ENCODE data around the gene RHBDF2.

Gene RHBDF2

GRCh38 chr17:76432712-76433336 is 68.4 kb downstream of the RHBDF2 start:
- peak; percentile 45 for DNase-seq

GRCh38 chr17:76432004-76432403 is 69.2 kb downstream of the RHBDF2 start:
- DNase-seq = no peak

- no peak for DNase-seq
These were observed 69.7 kb downstream of the RHBDF2 start for GRCh38 chr17:76431509-76431908.

GRCh38 chr17:76428511-76428910 is 72.7 kb downstream of the RHBDF2 start:
- DNase-seq = no peak

GRCh38 chr17:76427501-76428231 is 73.6 kb downstream of the RHBDF2 start:
- DNase-seq = no peak

- no peak for DNase-seq
These were observed 74.4 kb downstream of the RHBDF2 start for GRCh38 chr17:76426853-76427252.

GRCh38 chr17:76422860-76423259 is 78.4 kb downstream of the RHBDF2 start:
- no peak for DNase-seq

GRCh38 chr17:76422406-76422805 is 78.8 kb downstream of the RHBDF2 start:
- no peak for DNase-seq

- no peak for DNase-seq
These were observed 80.2 kb downstream of the RHBDF2 start for GRCh38 chr17:76421044-76421407.

Measured in DMS53 (cell line).